B cell (primary cell): ENCODE measurements around the gene RAB8B.

ENCODE experiments used
- EZH2 ChIP-seq: IDR thresholded peaks from 2 replicates; pipeline ENCODE4 v1.6.1; 2012; ENCODE audit warnings: borderline replicate concordance, low read depth, mild to moderate bottlenecking, moderate library complexity, low read length; ENCODE audit not compliant: insufficient read depth, poor library complexity, severe bottlenecking
- TF ChIP-seq, protein P1 (sequence below): fragments of 200-600 bp; IDR thresholded peaks from one replicate; pipeline ENCODE4 v1.8.0; 2022; ENCODE audit warnings: antibody characterized with exemption, mild to moderate bottlenecking

DNA sequence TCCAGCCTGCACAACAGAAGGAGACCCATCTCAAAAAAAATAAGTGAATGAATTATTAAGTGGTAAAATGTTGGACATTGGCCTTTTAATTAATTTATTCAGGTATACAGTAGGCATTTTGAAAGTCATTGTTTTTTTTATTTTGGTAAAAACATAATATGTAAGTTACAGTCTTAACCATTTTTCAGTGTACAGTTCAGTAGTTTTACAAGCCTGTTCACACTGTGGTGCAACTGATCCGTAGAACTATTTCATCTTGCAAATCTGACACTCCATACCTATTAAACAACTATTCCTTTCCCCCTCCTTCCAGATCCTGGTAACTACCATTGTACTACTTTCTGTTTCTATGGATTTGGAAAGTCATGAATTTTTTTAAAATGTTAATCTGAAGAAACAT lies 51.9 kb downstream of the RAB8B start:
- TF ChIP-seq, protein P1, sequence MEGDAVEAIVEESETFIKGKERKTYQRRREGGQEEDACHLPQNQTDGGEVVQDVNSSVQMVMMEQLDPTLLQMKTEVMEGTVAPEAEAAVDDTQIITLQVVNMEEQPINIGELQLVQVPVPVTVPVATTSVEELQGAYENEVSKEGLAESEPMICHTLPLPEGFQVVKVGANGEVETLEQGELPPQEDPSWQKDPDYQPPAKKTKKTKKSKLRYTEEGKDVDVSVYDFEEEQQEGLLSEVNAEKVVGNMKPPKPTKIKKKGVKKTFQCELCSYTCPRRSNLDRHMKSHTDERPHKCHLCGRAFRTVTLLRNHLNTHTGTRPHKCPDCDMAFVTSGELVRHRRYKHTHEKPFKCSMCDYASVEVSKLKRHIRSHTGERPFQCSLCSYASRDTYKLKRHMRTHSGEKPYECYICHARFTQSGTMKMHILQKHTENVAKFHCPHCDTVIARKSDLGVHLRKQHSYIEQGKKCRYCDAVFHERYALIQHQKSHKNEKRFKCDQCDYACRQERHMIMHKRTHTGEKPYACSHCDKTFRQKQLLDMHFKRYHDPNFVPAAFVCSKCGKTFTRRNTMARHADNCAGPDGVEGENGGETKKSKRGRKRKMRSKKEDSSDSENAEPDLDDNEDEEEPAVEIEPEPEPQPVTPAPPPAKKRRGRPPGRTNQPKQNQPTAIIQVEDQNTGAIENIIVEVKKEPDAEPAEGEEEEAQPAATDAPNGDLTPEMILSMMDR: no peak
- no peak for TF ChIP-seq EZH2
